ENCODE results near the gene SIVA1.
A peak's percentile ranks its signal among the peaks of the same experiment; 100 is the strongest.
"Not testable (repeated sequence)": the region's sequence is repeated elsewhere in the genome, so short reads cannot be mapped to it uniquely, and the experiment has no call there.

Gene SIVA1

GRCh38 chr14:104724981-104725771 lies 27.8 kb upstream of the SIVA1 start:
- H3K36me3 ChIP-seq = no peaks in the 10 kb centered on the region
- no peak overlapping the region for H3K27ac ChIP-seq
- no peaks in the 10 kb centered on the region for H3K9me3 ChIP-seq
- peak overlapping the region in 1 of 2 experiments; percentile 100 for H3K4me3 ChIP-seq (ENCODE audit: low read depth in 1 of 2, low read length in 1 of 2)
- H3K4me1 ChIP-seq (ENCODE audit: control insufficient read depth in 1 of 2, insufficient read depth in 1 of 2, low read depth in 1 of 2, low read length in 1 of 2) = peaks cover 12 to 21% of the 10 kb centered on the region in 2 experiments
- peaks cover 36% of the 10 kb centered on the region for H3K27me3 ChIP-seq
- no peak for TF ChIP-seq CTCF (IDR thresholded peaks at IDR 0.05)

GRCh38 chr14:104725772-104726548 lies 27.0 kb upstream of the SIVA1 start:
- Histone ChIP-seq H3K27me3 (peaks cover 36% of the 10 kb centered on the region), H3K4me1 (ENCODE audit: control insufficient read depth in 1 of 2, insufficient read depth in 1 of 2, low read depth in 1 of 2, low read length in 1 of 2) (peaks cover 12 to 21% of the 10 kb centered on the region in 2 experiments), H3K9me3 (no peaks in the 10 kb centered on the region), H3K4me3 (ENCODE audit: low read depth in 1 of 2, low read length in 1 of 2) (no peak overlapping the region), H3K36me3 (no peaks in the 10 kb centered on the region), H3K27ac (no peak overlapping the region)
- TF ChIP-seq CTCF (IDR thresholded peaks at IDR 0.05) = no peak

GRCh38 chr14:104726600-104727451 lies 26.1 kb upstream of the SIVA1 start:
- Histone ChIP-seq H3K27me3 (peaks cover 36% of the 10 kb centered on the region), H3K36me3 (no peaks in the 10 kb centered on the region), H3K4me1 (ENCODE audit: control insufficient read depth in 1 of 2, insufficient read depth in 1 of 2, low read depth in 1 of 2, low read length in 1 of 2) (peaks cover 12 to 21% of the 10 kb centered on the region in 2 experiments), H3K27ac (no peak overlapping the region), H3K9me3 (no peaks in the 10 kb centered on the region), H3K4me3 (ENCODE audit: low read depth in 1 of 2, low read length in 1 of 2) (no peak overlapping the region)
- no peak for TF ChIP-seq CTCF (IDR thresholded peaks at IDR 0.05)

- no peak for TF ChIP-seq CTCF (IDR thresholded peaks at IDR 0.05)
- Histone ChIP-seq H3K27me3 (peaks cover 27% of the 10 kb centered on the region), H3K9me3 (no peaks in the 10 kb centered on the region), H3K27ac (no peak overlapping the region), H3K4me3 (ENCODE audit: low read depth in 1 of 2, low read length in 1 of 2) (no peak overlapping the region), H3K36me3 (no peaks in the 10 kb centered on the region), H3K4me1 (ENCODE audit: control insufficient read depth in 1 of 2, insufficient read depth in 1 of 2, low read depth in 1 of 2, low read length in 1 of 2) (peaks cover 5 to 11% of the 10 kb centered on the region in 2 experiments)
These were observed 24.3 kb upstream of the SIVA1 start for GRCh38 chr14:104728631-104729030.

GRCh38 chr14:104729176-104729834 lies 23.6 kb upstream of the SIVA1 start:
- H3K36me3 ChIP-seq, H3K27ac ChIP-seq, H3K9me3 ChIP-seq: not testable (repeated sequence)

More at GRCh38 chr14:104729176-104729834, 23.6 kb upstream of the SIVA1 start:
- H3K4me3 ChIP-seq (ENCODE audit: low read depth in 1 of 2, low read length in 1 of 2); H3K4me1 ChIP-seq (ENCODE audit: control insufficient read depth in 1 of 2, insufficient read depth in 1 of 2, low read depth in 1 of 2, low read length in 1 of 2): not testable (repeated sequence)
- H3K27me3 ChIP-seq = peaks cover 25% of the 10 kb centered on the region

Measured in neutrophil (primary cell).